HepG2 (cell line): ENCODE data around the gene FHIT. TPM values are rescaled to one million over a fixed set of nuclear protein-coding genes. Genes with fewer than 3 reads are reported as not detected.

Source experiments
- ATAC-seq: fragments of 200-7000 bp; cut with Tn5 transposase; 3 replicates; pipeline ENCODE4 v1.9.1; 2020; ENCODE audit warnings: mild to moderate bottlenecking, moderate library complexity
- BruUV-seq: library from RNA; stranded (reverse); fragments of 400-500 nt; replicated peaks from 2 replicates; lab custom pipeline; 2021; lab: Mats Ljungman, UMichigan
- CTCF ChIA-PET: fragments of 300-600 bp; formaldehyde crosslinking; extraction: SDS; loops from one replicate; lab custom pipeline; 2021; ENCODE audit warnings: low total read pairs, inconsistent platforms, low intra/inter-chr PET ratio; lab: Yijun Ruan, JAX
- POLR2A ChIA-PET: fragments of 350-600 bp; sonication (Branson Sonifier 250); formaldehyde crosslinking; loops from one replicate; lab custom pipeline; 2020; ENCODE audit warnings: antibody characterized with exemption, inconsistent platforms; lab: Yijun Ruan, JAX
- DNase-seq: peaks from one replicate; pipeline ENCODE4 v3.0.0-alpha.2; 2015; ENCODE audit warnings: low spot score
- FAIRE-seq: peaks from 3 replicates; lab custom pipeline; 2011; peaks lifted over from hg19 to GRCh38; lab: Jason Lieb, UNC
- H2AFZ ChIP-seq: one replicate; pipeline ENCODE4 v1.6.1; 2011; ENCODE audit warnings: low read length, inconsistent platforms
- H3K27ac ChIP-seq: fragments of 300-600 bp; 3 replicates; pipeline ENCODE4 v1.8.0; 2011; ENCODE audit warnings: mixed run types, mild to moderate bottlenecking, mixed read lengths, low read length, inconsistent platforms; ENCODE audit not compliant: insufficient read depth; ENCODE audit errors: extremely low read length
- H3K27me3 ChIP-seq, 2 experiments: fragments of 200-600 bp in 1 of 2; 2 replicates in 1 of 2; 3 replicates in 1 of 2; pipeline versions ENCODE4 v1.6.0 to v1.8.0; 2011; ENCODE audit warnings: low read length in 2 of 2, mild to moderate bottlenecking in 2 of 2, moderate library complexity in 2 of 2, inconsistent platforms in 1 of 2; ENCODE audit not compliant: insufficient read depth in 2 of 2, control insufficient read depth in 1 of 2
- H3K36me3 ChIP-seq, 2 experiments: fragments of 200-600 bp in 1 of 2; replicated peaks in 1 of 2; 2 replicates in 1 of 2; 3 replicates in 1 of 2; pipeline versions ENCODE4 v1.5.1 to v1.8.0; 2011; ENCODE audit warnings: low read length in 2 of 2, inconsistent platforms in 1 of 2; ENCODE audit not compliant: insufficient read depth in 2 of 2, control insufficient read depth in 1 of 2
- H3K4me1 ChIP-seq: 2 replicates; pipeline ENCODE4 v1.5.1; 2012; ENCODE audit warnings: low read length, inconsistent platforms; ENCODE audit not compliant: insufficient read depth
- H3K4me2 ChIP-seq: 2 replicates; pipeline ENCODE4 v1.6.0; 2011; ENCODE audit warnings: low read depth, low read length, inconsistent platforms
- H3K4me3 ChIP-seq, 3 experiments: fragments of 200-600 bp in 1 of 3; sonication (generic), shearing (Covaris generic) in 1 of 3; replicated peaks in 1 of 3; 2 replicates each; pipeline ENCODE4 v1.5.1; 2011 to 2016; ENCODE audit warnings: low read length in 3 of 3, inconsistent platforms in 2 of 3, low read depth in 2 of 3, mild to moderate bottlenecking in 2 of 3, control low read depth in 1 of 3, mixed read lengths in 1 of 3; ENCODE audit not compliant: insufficient read depth in 1 of 3
- H3K79me2 ChIP-seq: one replicate; pipeline ENCODE4 v1.6.1; 2011; ENCODE audit warnings: low read length, inconsistent platforms; ENCODE audit not compliant: insufficient read depth
- H3K9ac ChIP-seq: 2 replicates; pipeline ENCODE4 v1.6.0; 2011; ENCODE audit warnings: mild to moderate bottlenecking, low read depth, low read length, inconsistent platforms; ENCODE audit not compliant: insufficient read depth
- H3K9me3 ChIP-seq: 2 replicates; pipeline ENCODE4 v1.5.1; 2012; ENCODE audit warnings: mild to moderate bottlenecking, low read length
- H4K20me1 ChIP-seq: 2 replicates; pipeline ENCODE4 v1.6.0; 2011; ENCODE audit warnings: inconsistent platforms, mild to moderate bottlenecking, low read length, moderate library complexity; ENCODE audit not compliant: insufficient read depth
- HNF4A ChIP-seq: sonication (generic); formaldehyde crosslinking; IDR thresholded peaks from 2 replicates; pipeline ENCODE4 v1.4.0; 2020; ENCODE audit warnings: missing genetic modification reagents
- HNF4G ChIP-seq, 2 experiments: sonication (generic) in 1 of 2; formaldehyde crosslinking in 1 of 2; IDR thresholded peaks; 2 replicates each; pipeline versions ENCODE4 v1.4.0 to v1.6.1; 2011 to 2020; ENCODE audit warnings: borderline replicate concordance in 2 of 2, low read depth in 2 of 2, mild to moderate bottlenecking in 2 of 2, low read length in 1 of 2, missing genetic modification reagents in 1 of 2, moderate library complexity in 1 of 2
- MYNN ChIP-seq: sonication (generic); formaldehyde crosslinking; IDR thresholded peaks from 2 replicates; pipeline ENCODE4 v1.4.0; 2020; ENCODE audit warnings: mild to moderate bottlenecking, low read depth, missing genetic modification reagents
- NCOR1 ChIP-seq: fragments of 200-600 bp; sonication (generic); IDR thresholded peaks from 2 replicates; pipeline ENCODE4 v1.7.0; 2017; ENCODE audit warnings: antibody characterized with exemption, low read length, borderline replicate concordance
- ZSCAN29 ChIP-seq: sonication (generic); formaldehyde crosslinking; conservative IDR thresholded peaks from 2 replicates; pipeline ENCODE4 v1.4.0; 2020; ENCODE audit warnings: mild to moderate bottlenecking, missing genetic modification reagents
- WGBS: methylation state at CpG from one replicate; pipeline ENCODE4 v1.1.6; 2017; ENCODE audit warnings: low lambda C conversion rate; 5-methylcytosine and 5-hydroxymethylcytosine counted together
- in situ Hi-C: cut with HindIII; loops from 2 replicates; pipeline ENCODE4 v1.10.0; 2017; ENCODE audit warnings: low pct_unique_long_range_greater_than_20kb; ENCODE audit not compliant: extremely low pct_ligation_motif_present
- intact Hi-C: fragments of 100-400 bp; cut with micrococcal nuclease; formaldehyde crosslinking; loops from one replicate; pipeline ENCODE4 v1.10.0; 2022; ENCODE audit not compliant: unreplicated experiment
- polyA plus RNA-seq, 8 experiments: library from polyadenylated mRNA; depleted of rRNA in 3 of 8; stranded (reverse) in 7 of 8; unstranded in 1 of 8; fragments of >200 nt; fragmentation: Illumina TruSeq in 4 of 8; extraction: Trizol in 4 of 8; gene quantifications; 2 replicates each; pipeline versions ENCODE4 v1.2.1 to v1.2.3, GENCODE V29; 2011 to 2016; ENCODE audit warnings: low read depth in 4 of 8, missing spikeins in 1 of 8, mixed read lengths in 1 of 8; ENCODE audit not compliant: insufficient read depth in 1 of 8
- total RNA-seq, 5 experiments: library from RNA; depleted of rRNA; stranded (reverse); fragments of >200 nt; fragmentation: Illumina TruSeq; extraction: Trizol; gene quantifications; 2 replicates each; pipeline ENCODE4 v1.2.3, GENCODE V29; 2016; ENCODE audit warnings: low read depth in 1 of 5
- TF ChIP-seq, protein P1 (sequence below): sonication (generic); formaldehyde crosslinking; conservative IDR thresholded peaks from 2 replicates; pipeline ENCODE4 v1.4.0; 2020; ENCODE audit warnings: mild to moderate bottlenecking, missing genetic modification reagents, moderate library complexity
- TF ChIP-seq, protein P2 (sequence below): sonication (generic); formaldehyde crosslinking; IDR thresholded peaks from 2 replicates; pipeline ENCODE4 v1.4.0; 2020; ENCODE audit warnings: mild to moderate bottlenecking, missing genetic modification reagents

The FHIT gene
- total and polyA plus RNA-seq, 2 of the 13 experiments (the other 11 are each of a cell fraction or from before 2014, with no cell fraction given), result 4.0 to 4.6 TPM

DNA sequence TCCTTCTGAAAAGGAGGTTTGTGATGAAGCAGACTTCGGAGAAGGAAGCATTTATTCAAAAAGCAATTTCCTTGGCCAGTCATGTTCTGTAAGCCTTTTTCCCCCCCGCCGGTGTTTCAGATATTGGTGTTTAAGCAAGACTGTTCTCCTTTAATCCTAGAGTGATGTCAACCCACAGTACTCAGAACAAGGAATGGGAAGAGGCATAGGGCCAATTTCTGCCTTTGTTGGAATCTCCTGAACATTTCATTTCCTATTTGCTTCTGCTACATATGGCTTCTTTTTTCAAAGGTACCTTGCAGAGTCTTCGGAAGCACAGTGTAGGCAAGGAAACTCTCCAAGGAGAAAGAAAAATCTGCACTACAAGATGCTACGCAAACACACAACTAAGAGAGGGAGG lies 1488.3 kb downstream of the FHIT start:
- intact Hi-C loops (no loop called here), in situ Hi-C loops (no loop called here)
- DNase-seq, result no peak
- ChIA-PET POLR2A (no interaction called here), CTCF (no interaction called here)
- WGBS, result 83% methylated on average over 5 of the region's 5 CpGs
- ATAC-seq, result no peak
- H4K20me1 ChIP-seq, result no peaks in the 10 kb centered on the region
- no peak overlapping the region for H3K27ac ChIP-seq
- H3K27me3 ChIP-seq, result no peaks in the 10 kb centered on the region
- FAIRE-seq, result no peak
- H3K9ac ChIP-seq, result no peak overlapping the region
- H2AFZ ChIP-seq, result no peak overlapping the region
- no TSS peak for BruUV-seq
- H3K4me3 ChIP-seq, result no peak overlapping the region
- no peaks in the 10 kb centered on the region for H3K36me3 ChIP-seq
- no peaks in the 10 kb centered on the region for H3K9me3 ChIP-seq
- no peak overlapping the region for H3K4me2 ChIP-seq
- H3K4me1 ChIP-seq, result peaks cover 14% of the 10 kb centered on the region
- no peaks in the 10 kb centered on the region for H3K79me2 ChIP-seq
- no peak for TF ChIP-seq MYNN
- TF ChIP-seq, all 625 proteins: peak for 0

DNA sequence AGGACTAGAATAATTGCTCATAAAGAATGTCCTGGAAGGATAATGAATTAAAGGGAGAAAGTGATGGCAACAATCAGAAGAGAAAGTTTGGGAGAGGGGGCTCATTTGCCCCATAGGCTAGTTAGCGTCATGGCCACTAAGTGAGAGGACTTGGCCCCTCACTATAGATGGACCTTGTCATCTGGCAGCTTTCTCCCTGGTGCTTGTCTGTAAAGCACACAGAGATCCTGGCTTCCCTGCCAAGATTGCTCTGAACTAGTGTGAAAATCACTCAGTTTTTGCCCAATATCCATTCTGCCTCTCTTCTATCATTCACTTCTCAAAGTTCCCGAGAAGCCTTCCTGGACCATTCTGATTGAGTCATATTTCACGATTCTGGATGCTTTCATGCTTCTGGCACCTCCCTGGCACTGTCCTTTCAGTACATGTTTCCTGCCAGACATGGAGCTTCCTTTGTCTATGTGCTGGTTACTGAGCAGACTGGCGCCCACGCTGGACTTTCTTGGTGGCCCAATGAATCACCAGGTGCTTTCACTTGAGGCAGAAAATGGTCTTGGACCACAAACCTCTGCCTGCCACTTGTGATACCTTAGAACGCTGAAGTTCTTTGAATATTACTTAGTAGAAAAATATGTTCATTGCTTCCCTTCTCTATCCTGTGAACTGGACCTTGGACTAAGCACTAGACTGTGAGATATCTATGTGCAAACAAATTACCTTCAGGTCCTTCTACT lies 1491.8 kb downstream of the FHIT start:
- Histone ChIP-seq H3K27me3 (no peaks in the 10 kb centered on the region), H3K36me3 (no peaks in the 10 kb centered on the region), H3K79me2 (no peaks in the 10 kb centered on the region), H4K20me1 (no peaks in the 10 kb centered on the region), H3K27ac (no peak overlapping the region), H3K4me2 (0 out of 2 replicates have a peak overlapping the region, but pooled peaks have one; percentile 16), H3K4me3 (no peak overlapping the region), H3K9ac (no peak overlapping the region), H3K9me3 (no peaks in the 10 kb centered on the region), H3K4me1 (peaks cover 14% of the 10 kb centered on the region), H2AFZ (no peak overlapping the region)
- FAIRE-seq (no peak), ATAC-seq (peak; percentile 73), DNase-seq (peak; percentile 9)
- intact Hi-C loops (no loop called here), in situ Hi-C loops (no loop called here)
- 2% methylated on average over 6 of the region's 6 CpGs for WGBS
- ChIA-PET CTCF (no interaction called here), POLR2A (no interaction called here)
- no TSS peak for BruUV-seq
- TF ChIP-seq NCOR1 (no peak), ZSCAN29 (CRISPR knock-in tag) (no peak), HNF4G (IDR thresholded peaks at IDR 0.05; ENCODE audit: borderline replicate concordance, low read depth, low read length) (peak; percentile 28; the same call in 1 of the 2 replicates), HNF4G (CRISPR knock-in tag; IDR thresholded peaks at IDR 0.05; ENCODE audit: borderline replicate concordance, low read depth) (no peak), HNF4A (peak; percentile 47)
- TF ChIP-seq, protein P1, sequence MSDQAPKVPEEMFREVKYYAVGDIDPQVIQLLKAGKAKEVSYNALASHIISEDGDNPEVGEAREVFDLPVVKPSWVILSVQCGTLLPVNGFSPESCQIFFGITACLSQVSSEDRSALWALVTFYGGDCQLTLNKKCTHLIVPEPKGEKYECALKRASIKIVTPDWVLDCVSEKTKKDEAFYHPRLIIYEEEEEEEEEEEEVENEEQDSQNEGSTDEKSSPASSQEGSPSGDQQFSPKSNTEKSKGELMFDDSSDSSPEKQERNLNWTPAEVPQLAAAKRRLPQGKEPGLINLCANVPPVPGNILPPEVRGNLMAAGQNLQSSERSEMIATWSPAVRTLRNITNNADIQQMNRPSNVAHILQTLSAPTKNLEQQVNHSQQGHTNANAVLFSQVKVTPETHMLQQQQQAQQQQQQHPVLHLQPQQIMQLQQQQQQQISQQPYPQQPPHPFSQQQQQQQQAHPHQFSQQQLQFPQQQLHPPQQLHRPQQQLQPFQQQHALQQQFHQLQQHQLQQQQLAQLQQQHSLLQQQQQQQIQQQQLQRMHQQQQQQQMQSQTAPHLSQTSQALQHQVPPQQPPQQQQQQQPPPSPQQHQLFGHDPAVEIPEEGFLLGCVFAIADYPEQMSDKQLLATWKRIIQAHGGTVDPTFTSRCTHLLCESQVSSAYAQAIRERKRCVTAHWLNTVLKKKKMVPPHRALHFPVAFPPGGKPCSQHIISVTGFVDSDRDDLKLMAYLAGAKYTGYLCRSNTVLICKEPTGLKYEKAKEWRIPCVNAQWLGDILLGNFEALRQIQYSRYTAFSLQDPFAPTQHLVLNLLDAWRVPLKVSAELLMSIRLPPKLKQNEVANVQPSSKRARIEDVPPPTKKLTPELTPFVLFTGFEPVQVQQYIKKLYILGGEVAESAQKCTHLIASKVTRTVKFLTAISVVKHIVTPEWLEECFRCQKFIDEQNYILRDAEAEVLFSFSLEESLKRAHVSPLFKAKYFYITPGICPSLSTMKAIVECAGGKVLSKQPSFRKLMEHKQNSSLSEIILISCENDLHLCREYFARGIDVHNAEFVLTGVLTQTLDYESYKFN, result 0 out of 2 replicates have a peak, but pooled peaks have one; percentile 26
- TF ChIP-seq, protein P2, sequence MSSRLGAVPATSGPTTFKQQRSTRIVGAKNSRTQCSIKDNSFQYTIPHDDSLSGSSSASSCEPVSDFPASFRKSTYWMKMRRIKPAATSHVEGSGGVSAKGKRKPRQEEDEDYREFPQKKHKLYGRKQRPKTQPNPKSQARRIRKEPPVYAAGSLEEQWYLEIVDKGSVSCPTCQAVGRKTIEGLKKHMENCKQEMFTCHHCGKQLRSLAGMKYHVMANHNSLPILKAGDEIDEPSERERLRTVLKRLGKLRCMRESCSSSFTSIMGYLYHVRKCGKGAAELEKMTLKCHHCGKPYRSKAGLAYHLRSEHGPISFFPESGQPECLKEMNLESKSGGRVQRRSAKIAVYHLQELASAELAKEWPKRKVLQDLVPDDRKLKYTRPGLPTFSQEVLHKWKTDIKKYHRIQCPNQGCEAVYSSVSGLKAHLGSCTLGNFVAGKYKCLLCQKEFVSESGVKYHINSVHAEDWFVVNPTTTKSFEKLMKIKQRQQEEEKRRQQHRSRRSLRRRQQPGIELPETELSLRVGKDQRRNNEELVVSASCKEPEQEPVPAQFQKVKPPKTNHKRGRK (CRISPR knock-in tag), result no peak
